SK-N-SH (cell line): ENCODE data around the gene CDSN. TPM values are rescaled to one million over a fixed set of nuclear protein-coding genes. Genes with fewer than 3 reads are reported as not detected.

ENCODE experiments used
- CTCF ChIA-PET: fragments of 300-600, 350-600 bp; formaldehyde crosslinking; extraction: SDS; loops from one replicate; lab custom pipeline; 2021; lab: Yijun Ruan, JAX
- POLR2A ChIA-PET: fragments of 350-600 bp; sonication (Branson Sonifier 250); formaldehyde crosslinking; extraction: SDS; loops from one replicate; lab custom pipeline; 2020; ENCODE audit warnings: antibody characterized with exemption, inconsistent platforms; lab: Yijun Ruan, JAX
- DNase-seq: peaks from one replicate; pipeline ENCODE4 v3.0.0; 2012
- H2AFZ ChIP-seq: fragments of 200-600 bp; sonication (generic); 2 replicates; pipeline ENCODE4 v1.8.1; 2016; ENCODE audit warnings: antibody characterized with exemption, mild to moderate bottlenecking, low read depth
- H3F3A ChIP-seq: fragments of 200-600 bp; sonication (generic); replicated peaks from 2 replicates; pipeline ENCODE3; 2016; ENCODE audit warnings: antibody characterized with exemption, mild to moderate bottlenecking; ENCODE audit not compliant: insufficient read depth
- H3K27ac ChIP-seq, 2 experiments: fragments of 200-500 bp in 1 of 2; fragments of 200-600 bp in 1 of 2; sonication (Bioruptor generic) in 1 of 2; sonication (generic), shearing (Covaris generic) in 1 of 2; 2 replicates each; pipeline versions ENCODE4 v1.5.1 to v1.6.1; 2014 to 2016; ENCODE audit warnings: low read depth in 2 of 2, inconsistent platforms in 1 of 2, low read length in 1 of 2, mild to moderate bottlenecking in 1 of 2, mixed read lengths in 1 of 2
- H3K27me3 ChIP-seq: fragments of 200-600 bp; sonication (generic), shearing (Covaris generic); 2 replicates; pipeline ENCODE4 v1.6.1; 2016; ENCODE audit warnings: mixed run types; ENCODE audit not compliant: insufficient read depth
- H3K36me3 ChIP-seq, 2 experiments: fragments of 200-500 bp in 1 of 2; fragments of 200-600 bp in 1 of 2; sonication (Bioruptor generic) in 1 of 2; sonication (generic) in 1 of 2; replicated peaks in 1 of 2; 2 replicates each; pipeline versions ENCODE3 to v1.5.1; 2014 to 2016; ENCODE audit warnings: low read length in 1 of 2, mild to moderate bottlenecking in 1 of 2; ENCODE audit not compliant: insufficient read depth in 2 of 2, control insufficient read depth in 1 of 2
- H3K4me1 ChIP-seq, 2 experiments: fragments of 200-500 bp in 1 of 2; fragments of 200-600 bp in 1 of 2; sonication (Bioruptor generic) in 1 of 2; sonication (generic), shearing (Covaris generic) in 1 of 2; 2 replicates each; pipeline versions ENCODE4 v1.5.1 to v1.6.1; 2014 to 2016; ENCODE audit warnings: low read depth in 1 of 2, low read length in 1 of 2, mixed run types in 1 of 2; ENCODE audit not compliant: insufficient read depth in 2 of 2, control insufficient read depth in 1 of 2
- H3K4me2 ChIP-seq: fragments of 200-600 bp; sonication (generic), shearing (Covaris generic); 2 replicates; pipeline ENCODE4 v1.6.1; 2017; ENCODE audit warnings: mixed run types
- H3K4me3 ChIP-seq, 2 experiments: fragments of 200-500 bp in 1 of 2; fragments of 200-600 bp in 1 of 2; sonication (Bioruptor generic) in 1 of 2; sonication (generic), shearing (Covaris generic) in 1 of 2; 2 replicates each; pipeline versions ENCODE4 v1.5.1 to v1.8.1; 2014 to 2016; ENCODE audit warnings: low read depth in 2 of 2, inconsistent platforms in 1 of 2, low read length in 1 of 2, mild to moderate bottlenecking in 1 of 2, mixed read lengths in 1 of 2, moderate library complexity in 1 of 2
- H3K79me2 ChIP-seq: fragments of 200-600 bp; sonication (generic); 2 replicates; pipeline ENCODE4 v1.8.1; 2017; ENCODE audit warnings: mild to moderate bottlenecking; ENCODE audit not compliant: insufficient read depth
- H3K9ac ChIP-seq: fragments of 200-600 bp; sonication (generic); 2 replicates; pipeline ENCODE4 v1.6.1; 2017; ENCODE audit warnings: mixed run types
- H3K9me2 ChIP-seq: fragments of 200-600 bp; sonication (generic); 2 replicates; pipeline ENCODE4 v1.6.1; 2017; ENCODE audit warnings: mixed run types
- H3K9me3 ChIP-seq: fragments of 200-600 bp; sonication (generic); 2 replicates; pipeline ENCODE4 v1.6.1; 2017; ENCODE audit warnings: mixed run types, mild to moderate bottlenecking, moderate library complexity
- H4K20me1 ChIP-seq: fragments of 200-600 bp; sonication (generic); 2 replicates; pipeline ENCODE4 v1.6.1; 2017; ENCODE audit warnings: mild to moderate bottlenecking, mixed run types; ENCODE audit not compliant: insufficient read depth
- CHD2 ChIP-seq: fragments of 150-350 bp; IDR thresholded peaks from 2 replicates; pipeline ENCODE4 v1.6.1; 2018; ENCODE audit warnings: low read length; ENCODE audit not compliant: partially characterized antibody
- EZH2phosphoT487 ChIP-seq: fragments of 200-600 bp; sonication (generic); IDR thresholded peaks from 2 replicates; pipeline ENCODE4 v1.6.1; 2017; ENCODE audit warnings: low read depth, mixed run types, mild to moderate bottlenecking, antibody characterized with exemption, moderate library complexity, borderline replicate concordance
- FOSL2 ChIP-seq: IDR thresholded peaks from 2 replicates; pipeline ENCODE4 v1.4.0; 2012; ENCODE audit warnings: low read depth, mild to moderate bottlenecking, moderate library complexity, borderline replicate concordance
- MEF2A ChIP-seq: IDR thresholded peaks from 2 replicates; pipeline ENCODE4 v1.4.0; 2012; ENCODE audit warnings: low read depth, borderline replicate concordance
- MXI1 ChIP-seq: IDR thresholded peaks from 2 replicates; pipeline ENCODE4 v1.6.1; 2012; ENCODE audit warnings: mild to moderate bottlenecking, low read depth, low read length, improper control_type of control experiment
- NFIC ChIP-seq: IDR thresholded peaks from 2 replicates; pipeline ENCODE4 v1.4.0; 2012; ENCODE audit warnings: borderline replicate concordance
- POLR2AphosphoS5 ChIP-seq: IDR thresholded peaks from 2 replicates; pipeline ENCODE4 v1.6.1; 2012; ENCODE audit warnings: low read depth, low read length
- REST ChIP-seq: IDR thresholded peaks from 2 replicates; pipeline ENCODE4 v1.6.1; 2012; ENCODE audit warnings: mild to moderate bottlenecking, low read depth, low read length, moderate library complexity
- SIN3A ChIP-seq: IDR thresholded peaks from 2 replicates; pipeline ENCODE4 v1.6.1; 2012; ENCODE audit warnings: low read depth, mild to moderate bottlenecking, low read length, moderate library complexity, borderline replicate concordance
- SMC3 ChIP-seq: IDR thresholded peaks from 2 replicates; pipeline ENCODE4 v1.6.1; 2012; ENCODE audit warnings: low read depth, low read length, improper control_type of control experiment
- TEAD4 ChIP-seq: IDR thresholded peaks from 2 replicates; pipeline ENCODE4 v1.4.0; 2012; ENCODE audit warnings: mild to moderate bottlenecking, borderline replicate concordance; ENCODE audit not compliant: insufficient read depth
- ZBTB33 ChIP-seq: IDR thresholded peaks from 2 replicates; pipeline ENCODE4 v1.4.0; 2012; ENCODE audit warnings: low read depth, borderline replicate concordance
- WGBS: methylation state at CpG from one replicate; pipeline ENCODE4 v1.1.6; 2017; ENCODE audit warnings: low lambda C conversion rate; 5-methylcytosine and 5-hydroxymethylcytosine counted together
- polyA plus RNA-seq, 3 experiments: library from polyadenylated mRNA; depleted of rRNA; stranded (reverse); fragments of >200 nt; gene quantifications; 2 replicates each; pipeline ENCODE4 v1.2.3, GENCODE V29; 2012

The CDSN gene
- polyA plus RNA-seq, 1 of the 3 experiments (the other 2 are of a cell fraction) = 0.02 TPM

- Histone ChIP-seq H3F3A (peaks cover 9% of the 10 kb centered on the region), H3K4me3 (no peak within 1 kb of the TSS), H3K4me1 (peaks cover 0 to 11% of the 10 kb centered on the region in 2 experiments; a peak in 2 of 4 replicates), H3K27ac (no peak within 1 kb of the TSS), H3K9me2 (no peaks in the 10 kb centered on the region), H3K9ac (no peak within 1 kb of the TSS), H4K20me1 (no peaks in the 10 kb centered on the region), H3K27me3 (no peaks in the 10 kb centered on the region), H3K9me3 (no peaks in the 10 kb centered on the region), H3K36me3 (no peaks in the 10 kb centered on the region), H3K4me2 (0 out of 2 replicates have a peak within 1 kb of the TSS, but pooled peaks have one; percentile 39), H3K79me2 (no peaks in the 10 kb centered on the region), H2AFZ (no peak within 1 kb of the TSS)
- ChIA-PET CTCF (interaction anchor here (1.0 to 8.5 kb wide), 5 partner anchors 10 to 229 kb away, joined by 3 to 89 read pairs (median 5); partner anchors contain the start of gene TCF19), POLR2A (no interaction called here)
- WGBS = 58% methylated on average over 4 of the region's 4 CpGs
- DNase-seq = no peak
- no peak for TF ChIP-seq FOSL2
Measured at GRCh38 chr6:31138982-31139381, 18.7 kb upstream of the CDSN start, which contains the start of gene PSORS1C2. Gene PSORS1C2, minus strand, starts transcription at chr6:31139066. Its CDS starts 40 bp downstream, at chr6:31139026.

GRCh38 chr6:31135710-31136109 lies 15.5 kb upstream of the CDSN start:
- no peaks in the 10 kb centered on the region for H4K20me1 ChIP-seq
- H3K9me3 ChIP-seq = no peaks in the 10 kb centered on the region
- no peaks in the 10 kb centered on the region for H3K9me2 ChIP-seq
- H3K79me2 ChIP-seq = no peaks in the 10 kb centered on the region
- no peaks in the 10 kb centered on the region for H3K27me3 ChIP-seq
- H3K9ac ChIP-seq = no peak overlapping the region
- no peak overlapping the region for H3K27ac ChIP-seq
- H3F3A ChIP-seq = no peaks in the 10 kb centered on the region
- DNase-seq = no peak
- no peak overlapping the region for H3K4me3 ChIP-seq
- H3K36me3 ChIP-seq = no peaks in the 10 kb centered on the region
- WGBS = 84% methylated on average over 10 of the region's 10 CpGs
- ChIA-PET POLR2A (no interaction called here), CTCF (interaction anchor here (1.3 to 8.5 kb wide), 3 partner anchors 57 to 261 kb away, joined by 3 to 89 read pairs (median 4); no protein-coding TSS in a partner anchor)
- no peak overlapping the region for H3K4me2 ChIP-seq
- H2AFZ ChIP-seq = no peak overlapping the region
- TF ChIP-seq MEF2A (no peak), SIN3A (no peak), MXI1 (no peak), EZH2phosphoT487 (no peak), TEAD4 (no peak), SMC3 (no peak), REST (no peak), NFIC (no peak), POLR2AphosphoS5 (no peak), ZBTB33 (no peak), CHD2 (no peak)
- H3K4me1 ChIP-seq = no peaks in the 10 kb centered on the region; a peak in 1 of 4 replicates
